ENCODE data around the gene IPO13.

Gene IPO13

GRCh38 chr1:43946236-43947060 lies at the start of gene IPO13:
TSS of gene IPO13 (plus strand) at chr1:43946950. CDS start at chr1:43947601, 651 bp downstream.
- Mint-ChIP-seq H3K36me3 (peaks cover 20% of the 10 kb centered on the region), H3K27ac (peak within 1 kb of the TSS; percentile 99), H3K4me3 (peak within 1 kb of the TSS; percentile 93), H3K4me1 (peaks cover 64% of the 10 kb centered on the region), H3K9me3 (no peaks in the 10 kb centered on the region)
- ATAC-seq, result peak; percentile 97
- DNase-seq (ENCODE audit: low spot score in 2 of 2), result peak; percentile 98 to 99

DNA sequence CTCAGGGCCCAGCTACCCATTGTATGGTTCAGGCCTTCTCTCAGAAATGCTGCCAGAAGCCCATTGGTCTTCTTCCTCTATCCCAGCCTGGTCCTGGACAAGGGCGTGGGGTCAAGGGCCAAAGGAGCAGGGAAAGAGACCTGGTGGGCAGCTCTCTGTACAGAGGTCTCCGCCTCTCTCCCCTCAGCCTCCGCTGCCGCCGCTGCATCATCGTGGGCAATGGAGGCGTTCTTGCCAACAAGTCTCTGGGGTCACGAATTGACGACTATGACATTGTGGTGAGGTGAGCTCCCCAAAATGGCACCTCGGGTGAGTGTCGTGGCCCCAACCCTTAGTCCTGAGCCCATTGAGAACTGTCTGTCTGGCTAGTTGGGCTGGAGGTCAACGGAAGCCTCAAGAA lies 47.8 kb upstream of the IPO13 start:
- no peaks in the 10 kb centered on the region for H3K9me3 Mint-ChIP-seq
- no peak for DNase-seq (ENCODE audit: low spot score in 2 of 2)
- H3K36me3 Mint-ChIP-seq, result peaks cover 16% of the 10 kb centered on the region
- H3K4me3 Mint-ChIP-seq, result no peak overlapping the region
- H3K4me1 Mint-ChIP-seq, result peaks cover 9% of the 10 kb centered on the region
- no peak overlapping the region for H3K27ac Mint-ChIP-seq
- no peak for ATAC-seq

GRCh38 chr1:43900386-43900785 lies 46.4 kb upstream of the IPO13 start:
- Mint-ChIP-seq H3K9me3 (no peaks in the 10 kb centered on the region), H3K27ac (peak overlapping the region; percentile 63), H3K36me3 (peaks cover 16% of the 10 kb centered on the region), H3K4me1 (peaks cover 9% of the 10 kb centered on the region), H3K4me3 (no peak overlapping the region)
- no peak for DNase-seq (ENCODE audit: low spot score in 2 of 2)
- no peak for ATAC-seq

DNA sequence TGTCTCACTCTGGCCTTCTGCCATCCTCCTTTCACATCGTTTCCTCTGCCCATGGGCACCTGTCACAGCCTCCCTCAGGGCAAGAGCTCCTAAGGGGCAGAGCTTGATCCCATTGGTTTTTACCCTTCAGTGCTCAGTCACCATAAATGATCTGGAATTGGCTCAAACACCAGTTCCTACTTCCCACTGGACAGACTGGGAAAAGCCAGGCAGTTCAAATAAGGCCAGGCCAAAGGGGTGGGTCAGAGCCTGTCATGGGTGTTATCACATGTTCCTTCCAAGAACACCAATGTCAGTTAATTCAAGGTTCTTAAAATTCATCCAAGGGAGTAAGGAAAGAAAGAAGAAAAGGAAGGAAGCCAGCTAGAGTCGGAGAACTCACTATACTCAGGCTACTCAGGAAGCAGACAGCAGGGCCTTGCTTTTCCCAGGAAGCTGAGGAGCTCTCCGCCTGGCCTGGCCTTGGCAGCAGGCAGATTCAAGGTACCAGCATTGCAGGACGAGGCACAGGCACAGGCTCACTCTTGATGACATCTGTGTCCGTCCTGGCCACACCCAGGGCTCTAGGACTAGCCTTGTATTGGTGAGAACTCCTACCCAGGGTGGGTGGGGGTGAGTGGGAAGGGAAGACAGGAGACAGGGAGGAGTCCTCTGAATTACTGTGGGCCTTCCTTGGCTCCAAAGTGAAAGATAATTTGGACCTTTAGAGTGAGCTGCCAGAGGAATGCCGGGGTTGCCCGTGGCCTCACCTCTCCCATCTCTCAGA lies 45.4 kb upstream of the IPO13 start:
- H3K27ac Mint-ChIP-seq, result peak overlapping the region; percentile 63
- ATAC-seq (no peak), DNase-seq (ENCODE audit: low spot score in 2 of 2) (no peak)
- peaks cover 16% of the 10 kb centered on the region for H3K36me3 Mint-ChIP-seq
- peaks cover 11% of the 10 kb centered on the region for H3K4me1 Mint-ChIP-seq
- peak overlapping the region; percentile 33 for H3K4me3 Mint-ChIP-seq
- H3K9me3 Mint-ChIP-seq, result no peaks in the 10 kb centered on the region

DNA sequence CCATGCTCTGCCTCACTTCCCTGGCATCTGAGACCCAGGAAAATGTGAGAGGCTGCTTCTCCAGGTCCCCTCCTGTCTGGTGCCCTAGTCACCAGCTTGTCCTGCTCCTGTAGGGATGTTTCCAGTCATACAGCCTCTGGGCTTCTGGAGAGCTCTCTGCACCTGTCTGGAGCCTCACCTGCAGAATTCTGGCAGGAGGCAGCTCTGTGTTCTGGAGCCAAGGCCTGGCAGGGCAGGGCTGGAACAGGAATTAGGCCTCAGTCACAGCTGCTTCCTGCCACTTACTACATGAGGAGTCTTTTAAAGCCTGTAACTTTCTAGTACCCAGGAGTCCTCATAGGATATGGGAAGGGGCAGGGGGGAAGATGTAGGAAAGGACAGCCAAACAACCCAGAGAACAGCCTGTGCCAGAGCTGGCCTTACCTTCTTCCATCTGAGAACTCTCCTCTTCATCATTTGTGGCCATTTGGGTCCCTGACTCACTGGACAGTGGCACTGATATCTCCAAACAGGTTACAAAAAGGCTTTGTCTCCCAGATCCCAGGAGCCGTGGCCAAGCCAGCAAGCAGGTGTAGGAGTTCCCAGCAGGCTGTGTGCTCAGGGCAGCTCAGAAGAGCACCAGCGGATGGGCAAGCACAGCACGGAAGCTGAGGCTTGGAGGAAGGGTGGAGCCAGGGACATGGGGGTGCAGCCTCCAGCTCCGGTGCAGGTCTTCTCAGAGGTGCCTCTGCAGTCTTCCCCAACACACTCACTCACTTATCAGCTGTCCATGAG lies 44.5 kb upstream of the IPO13 start:
- DNase-seq (ENCODE audit: low spot score in 2 of 2) (no peak), ATAC-seq (peak; percentile 28)
- Mint-ChIP-seq H3K9me3 (no peaks in the 10 kb centered on the region), H3K4me3 (peak overlapping the region; percentile 33), H3K36me3 (peaks cover 16% of the 10 kb centered on the region), H3K4me1 (peaks cover 15% of the 10 kb centered on the region), H3K27ac (peak overlapping the region; percentile 63)

DNA sequence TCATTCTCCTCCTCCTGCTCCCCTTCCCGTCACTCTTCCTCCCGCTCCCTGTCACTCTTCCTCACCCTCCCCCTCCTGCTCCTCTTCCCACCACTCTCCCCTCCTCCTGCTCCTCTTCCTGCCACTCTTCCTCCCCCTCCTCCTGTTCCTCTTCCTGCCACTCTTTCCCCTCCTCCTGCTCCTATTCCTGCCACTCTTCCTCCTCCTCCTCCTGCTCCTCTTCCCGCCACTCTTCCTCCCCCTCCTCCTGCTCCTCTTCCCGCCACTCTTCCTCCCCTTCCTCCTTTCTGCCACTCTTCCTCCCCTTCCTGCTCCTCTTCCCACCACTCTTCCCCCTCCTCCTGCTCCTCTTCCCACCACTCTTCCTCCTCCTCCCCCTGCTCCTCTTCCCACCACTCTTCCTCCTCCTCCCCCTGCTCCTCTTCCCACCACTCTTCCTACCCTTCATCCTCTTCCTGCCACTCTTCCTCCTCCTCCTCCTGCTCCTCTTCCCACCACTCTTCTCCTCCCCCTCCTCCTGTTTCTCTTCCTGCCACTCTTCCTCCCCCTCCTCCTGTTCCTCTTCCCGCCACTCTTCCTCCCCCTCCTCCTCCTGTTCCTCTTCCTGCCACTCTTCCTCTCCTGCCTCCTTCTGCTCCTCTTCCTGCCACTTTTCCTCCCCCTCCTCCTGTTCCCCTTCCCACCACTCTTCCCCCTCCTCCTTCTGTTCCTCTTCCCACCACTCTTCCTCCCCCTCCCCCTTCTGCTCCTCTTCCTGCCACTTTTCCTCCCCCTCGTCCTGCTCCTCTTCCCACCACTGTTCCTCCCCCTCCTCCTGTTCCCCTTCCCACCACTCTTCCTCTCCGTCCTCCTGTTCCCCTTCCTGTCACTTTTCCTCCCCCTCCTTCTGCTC lies 41.8 kb upstream of the IPO13 start:
- ATAC-seq (no peak), DNase-seq (ENCODE audit: low spot score in 2 of 2) (no peak)
- peaks cover 15% of the 10 kb centered on the region for H3K4me1 Mint-ChIP-seq
- H3K9me3 Mint-ChIP-seq, result no peaks in the 10 kb centered on the region
- H3K27ac Mint-ChIP-seq, result peak overlapping the region; percentile 8
- H3K4me3 Mint-ChIP-seq, result no peak overlapping the region
- peaks cover 15% of the 10 kb centered on the region for H3K36me3 Mint-ChIP-seq

DNA sequence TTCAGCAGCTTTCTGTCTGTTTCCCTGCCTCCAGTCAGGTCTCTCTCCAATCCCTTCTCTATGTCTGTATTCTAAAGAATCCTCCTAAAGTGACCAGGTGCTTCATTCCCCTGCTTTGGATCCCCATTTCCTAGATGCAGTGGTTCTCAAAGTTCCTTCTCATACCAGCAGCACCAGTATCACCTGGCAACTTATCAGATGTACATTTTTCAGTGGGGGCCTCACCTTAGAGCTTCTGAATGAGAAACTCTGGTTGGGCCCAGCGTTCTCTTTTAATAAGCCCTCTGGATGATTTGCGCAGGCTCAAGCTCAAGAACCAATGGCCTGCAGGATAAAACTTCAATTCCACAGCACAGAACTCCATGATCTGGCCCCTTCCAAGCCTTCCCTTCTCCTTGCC lies 38.5 kb upstream of the IPO13 start:
- Mint-ChIP-seq H3K4me1 (peaks cover 6% of the 10 kb centered on the region), H3K4me3 (no peak overlapping the region), H3K27ac (no peak overlapping the region), H3K36me3 (peaks cover 18% of the 10 kb centered on the region), H3K9me3 (no peaks in the 10 kb centered on the region)
- ATAC-seq (no peak), DNase-seq (ENCODE audit: low spot score in 2 of 2) (no peak)

DNA sequence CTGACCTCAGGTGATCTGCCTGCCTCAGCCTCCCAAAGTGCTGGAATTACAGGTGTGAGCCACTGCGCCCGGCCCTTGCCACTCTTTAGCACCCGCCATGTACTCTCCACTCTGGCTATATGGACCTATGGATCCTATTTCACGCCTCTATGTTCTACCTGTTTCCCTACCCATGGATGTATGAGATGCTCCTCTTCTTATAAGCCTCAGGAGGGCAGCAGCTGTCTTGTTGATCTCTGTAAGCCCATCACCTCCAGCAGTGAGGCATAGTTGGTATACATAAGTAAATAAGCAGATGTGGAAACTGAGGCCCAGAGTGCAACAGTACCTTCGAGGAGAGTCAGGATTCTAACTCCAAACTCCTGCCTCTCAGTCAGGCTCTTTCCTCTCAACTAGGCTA lies 37.9 kb upstream of the IPO13 start:
- no peak overlapping the region for H3K27ac Mint-ChIP-seq
- ATAC-seq (no peak), DNase-seq (ENCODE audit: low spot score in 2 of 2) (no peak)
- no peak overlapping the region for H3K4me3 Mint-ChIP-seq
- peaks cover 6% of the 10 kb centered on the region for H3K4me1 Mint-ChIP-seq
- H3K9me3 Mint-ChIP-seq, result no peaks in the 10 kb centered on the region
- peaks cover 18% of the 10 kb centered on the region for H3K36me3 Mint-ChIP-seq

DNA sequence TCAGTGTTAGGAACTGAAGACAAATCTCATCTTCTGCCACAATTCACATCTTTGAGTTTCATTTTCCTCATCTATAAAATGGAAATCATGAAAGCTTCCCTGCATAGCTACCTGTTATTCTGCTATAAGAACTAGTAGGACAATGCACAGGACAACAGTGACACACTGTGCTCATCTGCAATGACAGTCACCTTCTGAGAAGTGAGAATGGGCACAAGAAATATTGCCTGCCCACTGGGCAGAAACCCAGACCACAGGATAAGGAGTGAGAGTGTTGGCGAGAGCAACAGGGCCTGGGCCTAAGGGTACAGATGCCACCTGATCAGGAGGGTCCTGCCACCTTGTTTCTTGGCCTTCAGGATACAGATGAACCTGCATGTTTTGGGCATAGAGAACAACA lies 36.4 kb upstream of the IPO13 start:
- H3K36me3 Mint-ChIP-seq, result peaks cover 12% of the 10 kb centered on the region
- H3K4me3 Mint-ChIP-seq, result no peak overlapping the region
- no peak for ATAC-seq
- peaks cover 6% of the 10 kb centered on the region for H3K4me1 Mint-ChIP-seq
- no peak overlapping the region for H3K27ac Mint-ChIP-seq
- DNase-seq (ENCODE audit: low spot score in 2 of 2), result no peak
- H3K9me3 Mint-ChIP-seq, result no peaks in the 10 kb centered on the region

GRCh38 chr1:43912607-43913006 lies 34.1 kb upstream of the IPO13 start:
- no peak overlapping the region for H3K4me3 Mint-ChIP-seq
- no peaks in the 10 kb centered on the region for H3K4me1 Mint-ChIP-seq
- H3K9me3 Mint-ChIP-seq, result no peaks in the 10 kb centered on the region
- H3K36me3 Mint-ChIP-seq, result peaks cover 12% of the 10 kb centered on the region
- no peak overlapping the region for H3K27ac Mint-ChIP-seq
- DNase-seq (ENCODE audit: low spot score in 2 of 2), result no peak
- ATAC-seq, result no peak

GRCh38 chr1:43913051-43913501 lies 33.7 kb upstream of the IPO13 start:
- no peaks in the 10 kb centered on the region for H3K4me1 Mint-ChIP-seq
- peaks cover 12% of the 10 kb centered on the region for H3K36me3 Mint-ChIP-seq
- no peaks in the 10 kb centered on the region for H3K9me3 Mint-ChIP-seq
- ATAC-seq (no peak), DNase-seq (ENCODE audit: low spot score in 2 of 2) (no peak)
- no peak overlapping the region for H3K4me3 Mint-ChIP-seq
- H3K27ac Mint-ChIP-seq, result no peak overlapping the region

GRCh38 chr1:43913666-43914360 lies 32.9 kb upstream of the IPO13 start:
- H3K36me3 Mint-ChIP-seq, result peaks cover 12% of the 10 kb centered on the region
- no peak for ATAC-seq
- no peaks in the 10 kb centered on the region for H3K4me1 Mint-ChIP-seq
- no peak for DNase-seq (ENCODE audit: low spot score in 2 of 2)
- H3K4me3 Mint-ChIP-seq, result no peak overlapping the region
- no peaks in the 10 kb centered on the region for H3K9me3 Mint-ChIP-seq
- H3K27ac Mint-ChIP-seq, result no peak overlapping the region

GRCh38 chr1:43914576-43915525 lies 31.9 kb upstream of the IPO13 start:
- H3K27ac Mint-ChIP-seq, result no peak overlapping the region
- ATAC-seq, result peak; percentile 44

More at GRCh38 chr1:43914576-43915525, 31.9 kb upstream of the IPO13 start:
- H3K36me3 Mint-ChIP-seq, result peaks cover 6% of the 10 kb centered on the region
- no peak for DNase-seq (ENCODE audit: low spot score in 2 of 2)
- no peaks in the 10 kb centered on the region for H3K9me3 Mint-ChIP-seq
- H3K4me3 Mint-ChIP-seq, result no peak overlapping the region
- no peaks in the 10 kb centered on the region for H3K4me1 Mint-ChIP-seq
